Loucy (cell line): ENCODE results near the gene PEX14.

Experiments
- H2AFZ ChIP-seq: fragments of 200-600 bp; sonication (generic); 2 replicates; pipeline ENCODE4 v1.6.0; 2016; ENCODE audit warnings: antibody characterized with exemption, mild to moderate bottlenecking, low read length, moderate library complexity
- H3F3A ChIP-seq: fragments of 200-600 bp; 2 replicates; pipeline ENCODE4 v1.6.0; 2016; ENCODE audit warnings: antibody characterized with exemption, low read depth, mild to moderate bottlenecking
- H3K27me3 ChIP-seq: fragments of 200-600 bp; sonication (generic); 2 replicates; pipeline ENCODE4 v1.6.1; 2014; ENCODE audit warnings: low read length, mild to moderate bottlenecking; ENCODE audit not compliant: insufficient read depth, poor library complexity, severe bottlenecking
- H3K36me3 ChIP-seq: fragments of 200-600 bp; sonication (generic); 2 replicates; pipeline ENCODE4 v1.6.1; 2016; ENCODE audit warnings: low read length; ENCODE audit not compliant: insufficient read depth
- H3K4me1 ChIP-seq: fragments of 200-600 bp; sonication (generic); 2 replicates; pipeline ENCODE4 v1.5.1; 2014; ENCODE audit warnings: low read length, mild to moderate bottlenecking; ENCODE audit not compliant: insufficient read depth, poor library complexity, severe bottlenecking
- H3K4me2 ChIP-seq: fragments of 200-600 bp; sonication (generic); 2 replicates; pipeline ENCODE4 v1.6.0; 2014; ENCODE audit warnings: antibody characterized with exemption, low read length, low read depth, mild to moderate bottlenecking; ENCODE audit not compliant: poor library complexity, severe bottlenecking
- H3K4me3 ChIP-seq: fragments of 200-600 bp; sonication (generic); 2 replicates; pipeline ENCODE4 v1.5.1; 2014; ENCODE audit warnings: low read length, mild to moderate bottlenecking, mixed read lengths; ENCODE audit not compliant: poor library complexity, severe bottlenecking
- H3K79me2 ChIP-seq: fragments of 200-600 bp; sonication (generic); 2 replicates; pipeline ENCODE4 v1.6.1; 2014; ENCODE audit warnings: low read length; ENCODE audit not compliant: insufficient read depth
- H3K9ac ChIP-seq: fragments of 200-600 bp; sonication (generic); 2 replicates; pipeline ENCODE4 v1.6.0; 2014; ENCODE audit warnings: mild to moderate bottlenecking, low read depth, low read length, moderate library complexity; ENCODE audit not compliant: poor library complexity, severe bottlenecking
- H3K9me2 ChIP-seq: fragments of 200-600 bp; sonication (generic); replicated peaks from 2 replicates; pipeline ENCODE4 v1.6.1; 2016; ENCODE audit warnings: low read depth, low read length, mixed read lengths
- H3K9me3 ChIP-seq: fragments of 200-600 bp; sonication (generic); 2 replicates; pipeline ENCODE4 v1.6.1; 2014; ENCODE audit warnings: mild to moderate bottlenecking, antibody characterized with exemption, low read length, low read depth; ENCODE audit not compliant: insufficient read depth
- H4K20me1 ChIP-seq: fragments of 200-600 bp; sonication (generic); 2 replicates; pipeline ENCODE4 v1.6.0; 2014; ENCODE audit warnings: antibody characterized with exemption, low read length, mild to moderate bottlenecking; ENCODE audit not compliant: insufficient read depth, poor library complexity, severe bottlenecking
- EZH2phosphoT487 ChIP-seq: fragments of 200-600 bp; IDR thresholded peaks from 2 replicates; pipeline ENCODE4 v1.6.1; 2018; ENCODE audit warnings: antibody characterized with exemption, mild to moderate bottlenecking, moderate library complexity, borderline replicate concordance
- TF ChIP-seq, protein P1 (sequence below): fragments of 200-600 bp; sonication (generic); conservative IDR thresholded peaks from 2 replicates; pipeline ENCODE4 v1.5.1; 2014; ENCODE audit warnings: mild to moderate bottlenecking, antibody characterized with exemption, low read length

The PEX14 gene

GRCh38 chr1:10484521-10484920 is 9.8 kb downstream of the PEX14 start:
- H3K79me2 ChIP-seq, result peaks cover 60% of the 10 kb centered on the region; the same call in 1 of the 2 replicates
- H2AFZ ChIP-seq, result no peak overlapping the region
- H3K9ac ChIP-seq, result no peak overlapping the region
- TF ChIP-seq EZH2phosphoT487, result no peak
- TF ChIP-seq, protein P1, sequence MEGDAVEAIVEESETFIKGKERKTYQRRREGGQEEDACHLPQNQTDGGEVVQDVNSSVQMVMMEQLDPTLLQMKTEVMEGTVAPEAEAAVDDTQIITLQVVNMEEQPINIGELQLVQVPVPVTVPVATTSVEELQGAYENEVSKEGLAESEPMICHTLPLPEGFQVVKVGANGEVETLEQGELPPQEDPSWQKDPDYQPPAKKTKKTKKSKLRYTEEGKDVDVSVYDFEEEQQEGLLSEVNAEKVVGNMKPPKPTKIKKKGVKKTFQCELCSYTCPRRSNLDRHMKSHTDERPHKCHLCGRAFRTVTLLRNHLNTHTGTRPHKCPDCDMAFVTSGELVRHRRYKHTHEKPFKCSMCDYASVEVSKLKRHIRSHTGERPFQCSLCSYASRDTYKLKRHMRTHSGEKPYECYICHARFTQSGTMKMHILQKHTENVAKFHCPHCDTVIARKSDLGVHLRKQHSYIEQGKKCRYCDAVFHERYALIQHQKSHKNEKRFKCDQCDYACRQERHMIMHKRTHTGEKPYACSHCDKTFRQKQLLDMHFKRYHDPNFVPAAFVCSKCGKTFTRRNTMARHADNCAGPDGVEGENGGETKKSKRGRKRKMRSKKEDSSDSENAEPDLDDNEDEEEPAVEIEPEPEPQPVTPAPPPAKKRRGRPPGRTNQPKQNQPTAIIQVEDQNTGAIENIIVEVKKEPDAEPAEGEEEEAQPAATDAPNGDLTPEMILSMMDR, result no peak
- no peak overlapping the region for H3K4me2 ChIP-seq
- H3K9me3 ChIP-seq, result no peaks in the 10 kb centered on the region
- no peaks in the 10 kb centered on the region for H3F3A ChIP-seq
- peaks cover under 1% of the 10 kb centered on the region; the same call in 1 of the 2 replicates for H3K36me3 ChIP-seq
- no peaks in the 10 kb centered on the region for H4K20me1 ChIP-seq
- H3K9me2 ChIP-seq, result no peaks in the 10 kb centered on the region
- no peak overlapping the region for H3K4me3 ChIP-seq
- H3K27me3 ChIP-seq, result no peaks in the 10 kb centered on the region
- no peaks in the 10 kb centered on the region for H3K4me1 ChIP-seq

- Histone ChIP-seq H4K20me1 (no peaks in the 10 kb centered on the region), H3K9me3 (no peaks in the 10 kb centered on the region), H3K36me3 (peaks cover 5% of the 10 kb centered on the region; the same call in 1 of the 2 replicates), H3K4me3 (no peak overlapping the region), H2AFZ (no peak overlapping the region), H3K79me2 (peaks cover 68% of the 10 kb centered on the region; the same call in 1 of the 2 replicates), H3K27me3 (no peaks in the 10 kb centered on the region), H3K9me2 (no peaks in the 10 kb centered on the region), H3K9ac (no peak overlapping the region), H3K4me1 (no peaks in the 10 kb centered on the region), H3K4me2 (no peak overlapping the region), H3F3A (no peaks in the 10 kb centered on the region)
- TF ChIP-seq, protein P1, result no peak
- no peak for TF ChIP-seq EZH2phosphoT487
These were observed 14.7 kb downstream of the PEX14 start for GRCh38 chr1:10489291-10490055.

DNA sequence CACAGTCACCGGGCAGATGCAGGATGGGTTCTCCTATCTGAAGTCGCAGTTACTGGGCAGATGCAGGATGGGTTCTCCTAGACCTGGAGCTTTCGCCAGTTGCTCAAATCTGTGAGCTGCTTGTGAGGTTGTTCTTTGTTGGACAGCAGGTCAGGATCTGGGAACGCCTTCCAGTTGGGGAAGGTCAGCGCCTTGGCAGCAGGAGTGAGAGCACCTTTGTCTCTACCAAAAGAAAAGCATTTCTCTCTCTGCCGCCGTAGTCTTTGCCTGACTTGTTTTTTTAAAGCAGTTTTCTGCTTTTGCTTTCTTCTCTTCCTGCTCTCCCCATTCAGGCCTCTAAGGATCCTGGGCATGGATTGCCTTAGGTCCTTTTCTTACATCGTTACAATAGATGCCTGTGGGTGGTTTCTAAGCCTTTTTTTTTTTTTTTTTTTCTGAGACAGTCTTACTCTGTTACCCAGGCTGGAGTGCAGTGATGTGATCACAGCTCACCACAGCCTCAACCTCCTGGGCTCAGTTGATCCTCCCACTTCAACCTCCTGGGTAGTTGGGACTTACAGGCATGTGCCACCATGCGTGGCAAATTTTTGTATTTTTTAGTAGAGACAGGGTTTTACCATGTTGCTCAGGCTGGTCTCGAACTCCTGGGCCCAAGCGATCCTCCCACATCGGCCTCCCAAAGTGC is 15.7 kb downstream of the PEX14 start:
- no peaks in the 10 kb centered on the region for H3F3A ChIP-seq
- H3K4me1 ChIP-seq, result peaks cover 6% of the 10 kb centered on the region
- no peaks in the 10 kb centered on the region for H3K27me3 ChIP-seq
- no peak overlapping the region for H3K4me3 ChIP-seq
- no peak overlapping the region for H2AFZ ChIP-seq
- no peaks in the 10 kb centered on the region for H4K20me1 ChIP-seq
- no peak overlapping the region for H3K9ac ChIP-seq
- H3K4me2 ChIP-seq, result no peak overlapping the region
- peaks cover 5% of the 10 kb centered on the region; the same call in 1 of the 2 replicates for H3K36me3 ChIP-seq
- no peaks in the 10 kb centered on the region for H3K9me2 ChIP-seq
- peaks cover 62% of the 10 kb centered on the region; the same call in 1 of the 2 replicates for H3K79me2 ChIP-seq
- TF ChIP-seq, protein P1, result no peak
- TF ChIP-seq EZH2phosphoT487, result no peak
- H3K9me3 ChIP-seq, result no peaks in the 10 kb centered on the region
